ENCODE measurements around the gene GARNL3.

DNA sequence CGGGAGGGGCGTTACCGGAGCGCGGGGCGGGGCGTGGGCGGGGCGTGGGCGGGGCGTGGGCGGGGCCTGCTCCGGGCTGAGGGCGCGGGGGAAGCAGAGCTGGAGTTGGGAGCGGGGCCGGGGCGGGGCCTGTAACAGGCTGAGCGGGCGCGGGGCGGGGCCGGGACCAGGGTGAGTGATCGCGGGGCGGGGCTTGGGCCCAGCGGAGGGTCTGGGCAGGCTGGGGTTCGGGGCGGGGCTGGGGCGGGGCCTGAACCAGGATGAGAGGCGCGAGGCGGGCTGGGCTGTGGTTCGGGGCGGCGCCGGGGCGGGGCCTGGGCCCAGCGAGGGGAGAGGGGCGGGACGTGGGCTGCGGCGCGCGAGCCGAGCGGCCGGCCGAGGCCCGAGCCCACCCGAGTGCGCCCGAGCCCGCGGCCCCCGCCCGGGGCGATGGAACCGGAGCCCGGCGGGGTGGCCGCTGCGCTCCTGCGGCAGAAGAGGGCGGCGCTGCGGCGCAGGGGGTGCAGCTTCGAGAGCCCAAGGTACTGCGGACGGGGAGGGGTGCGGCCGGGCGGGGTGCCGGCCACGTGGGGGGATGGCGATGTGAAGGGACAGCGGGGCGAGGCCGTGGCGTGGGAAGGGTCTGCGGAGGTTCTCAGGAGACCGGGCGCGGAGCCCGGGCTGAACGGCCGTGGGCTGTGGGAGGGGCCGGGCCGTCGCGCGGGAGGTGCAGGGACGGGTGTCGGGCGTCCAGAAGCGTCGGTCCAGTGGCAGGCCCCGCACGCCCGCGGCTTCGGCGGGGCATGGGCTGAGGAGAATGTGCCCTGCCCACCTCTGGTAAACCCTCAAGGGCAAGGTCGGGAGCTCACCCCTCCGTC, 39.5 kb upstream of the GARNL3 start:
- TF ChIP-seq POLR2A (IDR thresholded peaks at IDR 0.05), result no peak
- TF ChIP-seq, protein P1, sequence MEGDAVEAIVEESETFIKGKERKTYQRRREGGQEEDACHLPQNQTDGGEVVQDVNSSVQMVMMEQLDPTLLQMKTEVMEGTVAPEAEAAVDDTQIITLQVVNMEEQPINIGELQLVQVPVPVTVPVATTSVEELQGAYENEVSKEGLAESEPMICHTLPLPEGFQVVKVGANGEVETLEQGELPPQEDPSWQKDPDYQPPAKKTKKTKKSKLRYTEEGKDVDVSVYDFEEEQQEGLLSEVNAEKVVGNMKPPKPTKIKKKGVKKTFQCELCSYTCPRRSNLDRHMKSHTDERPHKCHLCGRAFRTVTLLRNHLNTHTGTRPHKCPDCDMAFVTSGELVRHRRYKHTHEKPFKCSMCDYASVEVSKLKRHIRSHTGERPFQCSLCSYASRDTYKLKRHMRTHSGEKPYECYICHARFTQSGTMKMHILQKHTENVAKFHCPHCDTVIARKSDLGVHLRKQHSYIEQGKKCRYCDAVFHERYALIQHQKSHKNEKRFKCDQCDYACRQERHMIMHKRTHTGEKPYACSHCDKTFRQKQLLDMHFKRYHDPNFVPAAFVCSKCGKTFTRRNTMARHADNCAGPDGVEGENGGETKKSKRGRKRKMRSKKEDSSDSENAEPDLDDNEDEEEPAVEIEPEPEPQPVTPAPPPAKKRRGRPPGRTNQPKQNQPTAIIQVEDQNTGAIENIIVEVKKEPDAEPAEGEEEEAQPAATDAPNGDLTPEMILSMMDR (IDR thresholded peaks at IDR 0.05), result peak in 1 of 12 donors; percentile 3

All from heart left ventricle (tissue), 13 donors.